GM18861 (cell line): ENCODE data around the gene TMEFF2.

Source experiments
- ATAC-seq: cut with Tn5 transposase; IDR thresholded peaks from one replicate; pipeline ENCODE4 v1.9.1; 2021; ENCODE audit not compliant: unreplicated experiment

TMEFF2 gene

GRCh38 chr2:191979221-191979730 lies 215.5 kb downstream of the TMEFF2 start:
- no peak for ATAC-seq

GRCh38 chr2:191977754-191978153 lies 217.0 kb downstream of the TMEFF2 start:
- no peak for ATAC-seq

DNA sequence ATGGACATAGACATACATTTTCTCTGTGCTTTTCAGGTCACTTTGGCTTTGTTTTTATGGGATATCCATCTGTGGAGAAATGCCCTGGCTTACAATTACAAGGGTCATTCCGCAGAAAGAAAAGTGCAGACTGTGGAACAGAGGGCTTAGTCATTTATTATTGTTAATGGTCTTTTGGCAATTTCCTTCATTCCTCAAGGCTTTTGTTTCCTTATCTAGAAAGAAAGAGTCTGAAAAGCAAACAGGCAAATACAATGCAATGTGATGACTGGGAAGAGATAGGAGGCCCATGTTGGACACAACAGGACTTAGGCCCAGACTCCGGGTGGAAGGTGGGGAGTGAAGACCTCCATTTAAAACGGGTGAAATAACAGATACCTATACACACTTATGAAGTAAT lies 218.3 kb downstream of the TMEFF2 start:
- no peak for ATAC-seq

DNA sequence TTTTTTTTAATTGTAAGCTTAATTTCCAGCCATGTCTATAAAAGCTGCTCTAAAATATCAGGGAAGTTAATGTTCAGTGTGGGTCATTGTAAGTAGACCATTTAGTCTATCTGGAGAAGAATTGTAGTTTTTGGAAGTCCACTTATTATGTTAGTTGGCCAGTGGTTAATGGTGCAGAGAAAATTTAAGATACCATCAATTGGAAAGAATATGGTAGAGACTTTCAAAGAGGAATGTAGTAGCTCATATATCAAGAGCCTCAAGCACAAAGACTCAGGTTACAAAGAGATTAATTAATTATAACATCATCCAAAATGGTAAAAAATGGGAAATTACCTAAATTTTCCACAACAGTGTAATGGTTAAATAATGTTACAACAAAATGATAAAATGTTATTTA lies 220.1 kb downstream of the TMEFF2 start:
- ATAC-seq: no peak

GRCh38 chr2:191970867-191971266 lies 223.9 kb downstream of the TMEFF2 start:
- ATAC-seq: no peak

DNA sequence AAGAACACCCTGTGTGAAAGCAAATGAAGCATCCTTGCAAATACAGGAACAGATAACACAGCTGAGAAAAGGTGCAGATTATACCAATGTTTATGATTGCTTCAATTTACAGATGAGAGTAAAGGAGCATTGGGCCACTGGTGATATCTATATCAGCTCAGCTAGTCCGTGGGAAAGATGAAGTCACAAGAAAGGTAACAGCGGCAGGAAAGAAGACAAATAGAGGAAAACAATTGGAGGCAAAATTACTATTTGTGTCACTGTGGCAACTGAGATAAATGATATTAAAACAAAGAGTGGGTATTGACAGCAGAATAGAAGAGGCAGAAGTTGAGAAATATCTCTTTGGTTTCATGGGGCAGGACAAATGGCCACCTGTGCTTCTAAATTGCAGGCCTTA lies 226.6 kb downstream of the TMEFF2 start:
- ATAC-seq: no peak

- ATAC-seq: no peak
Measured at GRCh38 chr2:191965733-191966132, 229.0 kb downstream of the TMEFF2 start.

GRCh38 chr2:191961556-191961955 lies 233.2 kb downstream of the TMEFF2 start:
- ATAC-seq: no peak

DNA sequence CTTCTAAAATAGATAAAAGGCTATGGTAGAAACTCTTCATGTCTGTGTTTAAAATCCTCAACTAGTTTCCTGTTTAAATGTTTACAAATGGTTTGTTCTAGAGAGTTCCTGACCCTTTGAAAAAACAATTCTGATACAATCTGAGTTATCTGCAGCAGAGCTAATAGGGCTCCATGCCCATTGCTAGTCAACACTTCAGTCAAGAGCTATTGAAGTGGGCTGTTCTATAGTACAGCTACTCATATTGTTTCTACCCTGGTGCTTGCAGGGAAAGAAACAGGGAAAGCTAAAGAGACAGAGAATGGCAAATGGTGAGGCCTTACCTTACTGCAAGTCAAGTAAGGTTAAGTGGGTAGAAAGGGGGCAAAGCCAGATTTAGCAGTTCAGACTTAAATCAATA lies 235.5 kb downstream of the TMEFF2 start:
- ATAC-seq: no peak

- ATAC-seq: no peak
Measured at GRCh38 chr2:191957996-191958860, 236.5 kb downstream of the TMEFF2 start.

DNA sequence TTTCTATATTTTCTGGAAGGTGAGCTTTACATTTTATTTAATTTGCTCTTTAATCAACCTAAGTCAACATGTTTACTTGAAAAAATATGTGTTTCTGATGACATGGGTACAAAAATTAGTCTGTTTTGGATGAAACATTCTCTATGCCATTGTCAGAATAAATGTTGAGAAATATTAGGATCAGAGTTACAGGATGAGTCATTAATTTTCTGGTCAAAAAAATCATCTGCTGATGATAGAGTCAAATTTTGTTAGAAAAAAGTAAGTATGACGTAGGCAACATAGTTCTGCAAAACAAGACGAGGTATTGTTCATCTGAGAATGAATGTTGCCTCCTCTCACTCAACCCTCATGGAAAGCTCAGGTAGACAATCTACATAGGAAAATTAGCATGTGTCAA lies 240.3 kb downstream of the TMEFF2 start:
- no peak for ATAC-seq

DNA sequence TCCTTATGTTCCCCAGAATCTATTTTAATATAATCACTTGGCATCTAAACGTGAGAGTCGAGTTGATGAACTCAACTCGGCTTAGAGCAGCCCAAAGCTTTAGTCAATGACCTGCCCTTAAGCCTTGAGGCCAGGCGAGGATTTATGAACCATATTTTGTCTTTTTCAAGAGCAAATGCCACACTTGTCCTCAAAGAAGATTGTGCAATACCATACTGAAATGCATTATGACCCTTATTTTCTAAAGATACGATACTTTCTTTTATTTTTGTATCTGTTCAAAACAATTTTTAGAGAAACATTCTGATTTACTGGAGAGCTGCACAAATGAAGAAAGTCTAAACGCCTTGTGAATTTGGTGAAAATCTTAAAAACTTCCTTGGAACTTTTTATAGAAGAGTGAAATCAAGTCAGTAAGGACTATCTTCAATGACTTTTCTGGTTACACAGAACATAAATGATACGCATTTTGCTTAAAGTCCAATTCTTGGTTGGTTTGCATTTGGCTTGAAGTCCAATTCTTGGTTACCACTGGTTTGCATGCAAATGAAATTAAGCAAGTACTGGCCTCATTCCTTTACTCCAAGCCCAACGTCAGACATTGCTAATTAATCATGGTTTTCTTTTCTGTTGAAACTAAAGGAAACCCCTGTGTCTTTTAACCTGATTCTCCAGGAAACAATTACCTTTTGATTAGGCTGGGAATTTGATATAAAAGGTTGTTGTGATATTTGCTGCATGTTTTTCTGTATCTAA lies 242.0 kb downstream of the TMEFF2 start:
- ATAC-seq: no peak

GRCh38 chr2:191951832-191952231 lies 242.9 kb downstream of the TMEFF2 start:
- ATAC-seq: no peak

- no peak for ATAC-seq
Measured at GRCh38 chr2:191951376-191951775, 243.4 kb downstream of the TMEFF2 start.

DNA sequence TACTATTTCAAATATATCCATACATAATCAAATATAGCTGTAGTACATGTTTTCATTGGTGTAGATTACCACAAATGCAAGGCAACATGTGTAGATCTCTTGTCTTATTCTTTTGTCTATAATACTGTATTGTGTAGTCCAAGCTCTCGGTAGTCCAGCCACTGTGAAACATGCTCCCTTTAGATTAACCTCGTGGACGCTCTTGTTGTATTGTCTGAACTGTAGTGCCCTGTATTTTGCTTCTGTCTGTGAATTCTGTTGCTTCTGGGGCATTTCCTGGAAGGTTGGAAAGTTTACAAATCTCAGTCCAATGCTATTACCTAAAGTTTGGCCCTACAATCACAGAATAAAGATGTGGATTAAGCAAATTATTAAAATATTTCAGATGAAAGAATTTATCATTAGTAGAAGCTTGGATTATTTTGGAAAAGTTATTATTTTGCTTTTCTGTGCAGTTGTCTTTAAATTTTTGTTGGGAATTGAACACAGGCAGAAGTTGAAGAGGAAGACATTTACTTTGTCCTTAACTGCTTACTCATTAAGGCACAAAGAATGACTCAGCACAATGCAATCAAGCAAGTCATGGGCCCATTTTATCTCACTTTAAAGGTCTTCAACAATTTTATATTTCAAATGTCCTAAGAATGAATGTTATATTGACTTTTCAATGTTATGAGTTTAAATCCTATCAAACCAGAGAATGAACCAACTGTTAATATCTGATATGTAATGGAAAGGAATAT lies 244.4 kb downstream of the TMEFF2 start:
- no peak for ATAC-seq

DNA sequence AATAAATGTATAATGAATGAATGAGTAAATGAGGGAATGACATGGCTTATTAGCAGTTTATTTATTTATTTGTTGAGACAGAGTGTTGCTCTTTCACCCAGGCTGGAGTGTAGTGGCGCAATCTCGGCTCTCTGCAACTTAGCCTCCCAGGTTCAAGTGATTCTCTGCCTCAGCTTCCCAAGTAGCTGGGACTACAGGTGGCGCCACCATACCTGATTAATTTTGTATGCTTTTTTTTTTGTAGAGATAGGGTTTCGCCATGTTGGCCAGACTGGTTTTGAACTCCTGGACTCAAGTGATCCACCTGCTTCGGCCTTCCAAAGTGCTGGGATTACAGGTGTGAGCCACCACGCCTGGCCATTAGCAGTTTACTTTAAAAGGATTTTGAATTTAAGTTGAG lies 247.5 kb downstream of the TMEFF2 start:
- no peak for ATAC-seq

GRCh38 chr2:191946471-191947182 lies 248.1 kb downstream of the TMEFF2 start:
- ATAC-seq: peak; percentile 41

DNA sequence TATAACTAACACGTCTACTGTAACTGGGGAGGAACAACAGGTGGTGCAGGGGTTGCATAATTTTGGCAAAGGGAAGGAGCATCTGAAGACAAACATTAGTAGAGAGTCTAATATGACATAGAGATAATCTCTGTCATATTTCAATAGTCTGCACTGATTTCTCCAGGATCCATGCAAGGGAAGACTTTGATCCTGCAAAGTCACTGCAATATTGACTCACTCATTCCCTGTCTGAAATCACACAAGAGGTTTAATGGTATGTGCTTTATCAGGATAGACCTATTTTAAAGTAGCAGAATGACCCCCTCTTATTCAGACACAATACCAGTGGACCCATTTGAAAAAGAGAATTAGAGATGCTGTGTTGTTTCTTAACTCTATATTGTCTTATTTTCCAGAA lies 249.1 kb downstream of the TMEFF2 start:
- no peak for ATAC-seq

DNA sequence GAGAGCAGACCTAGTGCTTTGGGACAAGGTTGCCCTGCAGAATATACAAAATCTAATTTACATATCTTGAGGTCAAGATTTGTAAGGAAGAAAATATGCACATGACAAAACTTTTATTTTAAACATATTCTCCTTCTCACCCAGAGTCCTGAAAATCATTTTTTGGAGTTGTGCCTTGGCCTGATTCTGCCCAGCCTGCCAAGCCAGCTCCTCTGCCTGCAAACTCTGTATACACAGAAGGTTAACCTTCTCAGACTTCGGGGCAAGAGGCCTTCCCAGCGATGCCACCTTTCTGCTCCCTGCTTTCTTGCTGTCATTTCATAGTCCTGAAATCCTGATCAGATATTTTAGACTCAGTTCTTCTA lies 252.0 kb downstream of the TMEFF2 start:
- no peak for ATAC-seq

DNA sequence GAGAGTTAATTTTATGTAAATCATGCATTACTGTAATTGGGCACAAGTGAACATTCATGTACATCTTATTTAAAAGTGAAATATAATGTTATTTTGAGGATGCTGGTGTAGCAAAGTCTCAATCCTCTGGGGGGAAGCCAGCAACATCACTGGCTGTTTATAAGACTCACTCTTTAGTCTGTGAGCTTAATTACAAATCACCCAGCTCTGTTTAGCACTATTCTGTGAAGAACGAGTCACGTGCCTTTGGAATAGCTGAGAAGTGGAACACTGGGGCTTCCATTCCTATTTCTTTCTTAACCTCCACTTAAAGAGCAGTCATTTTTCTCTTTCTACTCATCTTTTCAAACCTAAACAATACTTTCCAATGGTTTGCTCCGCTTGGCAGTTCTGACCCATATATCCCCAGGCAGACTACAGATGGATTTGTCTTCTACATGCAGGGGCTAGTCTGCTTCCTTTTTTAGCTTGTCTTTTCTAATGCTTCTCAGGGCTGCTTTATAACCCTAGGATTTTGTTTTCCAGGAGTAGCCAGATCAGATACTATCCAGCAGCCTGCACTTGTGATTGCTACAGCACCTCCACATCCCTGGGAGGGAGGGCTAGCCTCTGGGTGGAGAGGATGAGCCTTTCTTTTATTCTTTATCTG lies 252.5 kb downstream of the TMEFF2 start:
- no peak for ATAC-seq
